ENCODE results near the gene MRPS15. TPM values are rescaled to one million over a fixed set of nuclear protein-coding genes. Genes with fewer than 3 reads are reported as not detected.
"Not testable (repeated sequence)": the region's sequence is repeated elsewhere in the genome, so short reads cannot be mapped to it uniquely, and the experiment has no call there.

The MRPS15 gene
- 110 TPM for total RNA-seq
- long read RNA-seq, transcript MRPS15-201 (8 exons, 1,006 nt) = major isoform, 93 of 98 reads
- long read RNA-seq, partial matches to known transcripts = 0 of 98 reads
- long read RNA-seq, other reads (novel, unspliced or antisense) = 4 of 98 reads

- intact Hi-C loops (cut with DNase I) = no loop called here
- peak; percentile 97 for ATAC-seq (ENCODE audit: poor library complexity)
These were observed at the start of gene MRPS15 for GRCh38 chr1:36463803-36464604. Gene MRPS15 (minus strand): TSS chr1:36464384. CDS start chr1:36464275, 109 bp downstream.

GRCh38 chr1:36512842-36513241 is 48.7 kb upstream of the MRPS15 start:
- intact Hi-C loops (cut with DNase I) = no loop called here
- ATAC-seq (ENCODE audit: poor library complexity) (no peak), DNase-seq (no peak)

More at GRCh38 chr1:36463803-36464604, at the start of gene MRPS15:
- peak; percentile 98 for DNase-seq

- no peak for DNase-seq
- ATAC-seq (ENCODE audit: poor library complexity) = no peak
- intact Hi-C loops (cut with DNase I) = no loop called here
These were observed 47.9 kb upstream of the MRPS15 start for GRCh38 chr1:36511804-36512798.

- DNase-seq; ATAC-seq (ENCODE audit: poor library complexity); intact Hi-C loops (cut with DNase I): not testable (repeated sequence)
These were observed 47.0 kb upstream of the MRPS15 start for GRCh38 chr1:36511220-36511619.

GRCh38 chr1:36510418-36510817 is 46.2 kb upstream of the MRPS15 start:
- DNase-seq (no peak), ATAC-seq (ENCODE audit: poor library complexity) (no peak)
- intact Hi-C loops (cut with DNase I) = no loop called here

- DNase-seq (no peak), ATAC-seq (ENCODE audit: poor library complexity) (no peak)
- intact Hi-C loops (cut with DNase I) = no loop called here
These were observed 44.1 kb upstream of the MRPS15 start for GRCh38 chr1:36508257-36508656.

GRCh38 chr1:36506276-36506920 is 42.2 kb upstream of the MRPS15 start:
- DNase-seq = no peak
- intact Hi-C loops (cut with DNase I) = no loop called here
- ATAC-seq (ENCODE audit: poor library complexity) = no peak

GRCh38 chr1:36503733-36504132 is 39.5 kb upstream of the MRPS15 start:
- intact Hi-C loops (cut with DNase I) = no loop called here

GRCh38 chr1:36503159-36503558 is 39.0 kb upstream of the MRPS15 start:
- ATAC-seq (ENCODE audit: poor library complexity) (no peak), DNase-seq (no peak)
- intact Hi-C loops (cut with DNase I) = no loop called here

More at GRCh38 chr1:36503733-36504132, 39.5 kb upstream of the MRPS15 start:
- no peak for ATAC-seq (ENCODE audit: poor library complexity)
- DNase-seq = no peak

- DNase-seq (no peak), ATAC-seq (ENCODE audit: poor library complexity) (no peak)
- intact Hi-C loops (cut with DNase I) = no loop called here
These were observed 38.4 kb upstream of the MRPS15 start for GRCh38 chr1:36502616-36503015.

GRCh38 chr1:36501911-36502310 is 37.7 kb upstream of the MRPS15 start:
- DNase-seq; intact Hi-C loops (cut with DNase I); ATAC-seq (ENCODE audit: poor library complexity): not testable (repeated sequence)

- intact Hi-C loops (cut with DNase I) = no loop called here
- ATAC-seq (ENCODE audit: poor library complexity) (no peak), DNase-seq (no peak)
These were observed 33.0 kb upstream of the MRPS15 start for GRCh38 chr1:36497207-36497606.

GRCh38 chr1:36494971-36495370 is 30.8 kb upstream of the MRPS15 start:
- DNase-seq (no peak), ATAC-seq (ENCODE audit: poor library complexity) (no peak)
- intact Hi-C loops (cut with DNase I) = no loop called here

- ATAC-seq (ENCODE audit: poor library complexity) (no peak), DNase-seq (no peak)
- intact Hi-C loops (cut with DNase I) = no loop called here
These were observed 29.3 kb upstream of the MRPS15 start for GRCh38 chr1:36493524-36493923.

- intact Hi-C loops (cut with DNase I) = no loop called here
- ATAC-seq (ENCODE audit: poor library complexity) (no peak), DNase-seq (no peak)
These were observed 28.3 kb upstream of the MRPS15 start for GRCh38 chr1:36492491-36492890.

GRCh38 chr1:36489258-36490051 is 25.3 kb upstream of the MRPS15 start:
- DNase-seq; intact Hi-C loops (cut with DNase I); ATAC-seq (ENCODE audit: poor library complexity): not testable (repeated sequence)

GRCh38 chr1:36487906-36488305 is 23.7 kb upstream of the MRPS15 start:
- no peak for ATAC-seq (ENCODE audit: poor library complexity)
- DNase-seq = no peak
- intact Hi-C loops (cut with DNase I) = no loop called here

GRCh38 chr1:36487336-36487725 is 23.1 kb upstream of the MRPS15 start:
- DNase-seq; ATAC-seq (ENCODE audit: poor library complexity); intact Hi-C loops (cut with DNase I): not testable (repeated sequence)
